WERI-Rb-1 (cell line): ENCODE data around the gene RTL10.
A peak's percentile ranks its signal among the peaks of the same experiment; 100 is the strongest.

Experiments
- DNase-seq: peaks from one replicate; pipeline ENCODE4 v3.0.0-alpha.2; 2020
- H3K27ac ChIP-seq: fragments of 250-450 bp; sonication (Bioruptor Pico); 2 replicates; pipeline ENCODE4 v1.5.1; 2020; ENCODE audit warnings: mild to moderate bottlenecking, moderate library complexity
- H3K27me3 ChIP-seq: fragments of 250-450 bp; sonication (Bioruptor Pico); 2 replicates; pipeline ENCODE4 v1.5.1; 2021; ENCODE audit warnings: mild to moderate bottlenecking, low read depth, moderate library complexity; ENCODE audit not compliant: insufficient read depth, severe bottlenecking
- H3K36me3 ChIP-seq: fragments of 250-450 bp; sonication (Bioruptor Pico); 2 replicates; pipeline ENCODE4 v1.5.1; 2020; ENCODE audit warnings: mild to moderate bottlenecking, moderate library complexity
- H3K4me3 ChIP-seq: 2 replicates; pipeline ENCODE4 v1.5.1; 2011; ENCODE audit warnings: low read depth, mild to moderate bottlenecking, control low read depth, low read length
- H3K9me3 ChIP-seq: fragments of 250-450 bp; sonication (Bioruptor Pico); 2 replicates; pipeline ENCODE4 v1.5.1; 2021; ENCODE audit warnings: mild to moderate bottlenecking, moderate library complexity; ENCODE audit not compliant: severe bottlenecking
- TF ChIP-seq, protein P1 (sequence below): IDR thresholded peaks from 2 replicates; pipeline ENCODE4 v1.5.1; 2011; ENCODE audit warnings: low read depth, mild to moderate bottlenecking, control low read depth, inconsistent platforms, low read length

The RTL10 gene

DNA sequence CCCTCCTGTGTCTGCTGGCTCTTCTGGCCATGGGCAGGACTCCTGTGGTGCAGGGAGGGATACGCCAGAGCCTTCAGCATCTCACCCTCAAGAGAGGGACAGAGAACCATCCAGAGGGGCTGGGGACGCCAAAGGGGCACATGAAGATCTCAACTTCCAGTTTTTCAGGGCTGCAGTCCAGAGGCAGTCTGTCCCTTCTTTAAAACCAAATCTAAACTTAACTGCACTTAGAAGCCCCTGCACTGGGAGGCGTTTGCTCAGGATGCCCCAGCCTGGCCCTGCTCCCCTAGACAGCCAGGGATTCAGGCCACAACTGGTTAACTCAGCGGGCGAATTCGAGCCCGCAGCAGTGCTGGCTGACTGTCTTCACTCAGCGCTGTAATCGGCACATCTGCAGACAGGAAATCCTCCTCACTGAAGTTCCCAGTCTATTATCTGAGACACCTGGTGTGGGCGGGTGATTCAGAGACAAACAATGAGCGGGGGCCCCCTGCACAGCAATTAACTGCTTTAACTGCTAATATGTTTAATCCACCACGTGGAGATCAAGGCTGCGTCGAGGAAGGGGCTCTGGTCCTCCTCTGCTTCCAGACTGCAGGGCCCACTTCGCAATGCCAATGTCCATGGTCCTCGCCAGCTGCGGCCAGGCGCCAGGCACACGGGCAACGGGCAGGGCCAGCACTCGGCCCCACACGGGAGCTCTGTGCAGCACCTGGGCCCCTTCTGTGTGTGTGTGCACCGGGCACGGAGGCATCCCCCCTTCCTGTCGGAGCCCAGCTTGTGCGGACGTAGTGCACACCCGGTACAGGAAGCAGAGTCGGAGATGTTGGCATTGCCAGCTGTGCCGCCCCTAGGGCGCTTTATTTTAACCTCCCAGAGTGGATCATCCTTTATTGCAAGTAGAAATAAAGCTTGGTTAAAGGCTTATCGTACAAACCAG is 36.9 kb upstream of the RTL10 start:
- H3K4me3 ChIP-seq: no peak overlapping the region
- H3K36me3 ChIP-seq: no peaks in the 10 kb centered on the region
- DNase-seq: peak; percentile 83
- H3K27ac ChIP-seq: peak overlapping the region; percentile 54
- TF ChIP-seq, protein P1, sequence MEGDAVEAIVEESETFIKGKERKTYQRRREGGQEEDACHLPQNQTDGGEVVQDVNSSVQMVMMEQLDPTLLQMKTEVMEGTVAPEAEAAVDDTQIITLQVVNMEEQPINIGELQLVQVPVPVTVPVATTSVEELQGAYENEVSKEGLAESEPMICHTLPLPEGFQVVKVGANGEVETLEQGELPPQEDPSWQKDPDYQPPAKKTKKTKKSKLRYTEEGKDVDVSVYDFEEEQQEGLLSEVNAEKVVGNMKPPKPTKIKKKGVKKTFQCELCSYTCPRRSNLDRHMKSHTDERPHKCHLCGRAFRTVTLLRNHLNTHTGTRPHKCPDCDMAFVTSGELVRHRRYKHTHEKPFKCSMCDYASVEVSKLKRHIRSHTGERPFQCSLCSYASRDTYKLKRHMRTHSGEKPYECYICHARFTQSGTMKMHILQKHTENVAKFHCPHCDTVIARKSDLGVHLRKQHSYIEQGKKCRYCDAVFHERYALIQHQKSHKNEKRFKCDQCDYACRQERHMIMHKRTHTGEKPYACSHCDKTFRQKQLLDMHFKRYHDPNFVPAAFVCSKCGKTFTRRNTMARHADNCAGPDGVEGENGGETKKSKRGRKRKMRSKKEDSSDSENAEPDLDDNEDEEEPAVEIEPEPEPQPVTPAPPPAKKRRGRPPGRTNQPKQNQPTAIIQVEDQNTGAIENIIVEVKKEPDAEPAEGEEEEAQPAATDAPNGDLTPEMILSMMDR: no peak
- no peaks in the 10 kb centered on the region for H3K9me3 ChIP-seq
- H3K27me3 ChIP-seq: no peaks in the 10 kb centered on the region

DNA sequence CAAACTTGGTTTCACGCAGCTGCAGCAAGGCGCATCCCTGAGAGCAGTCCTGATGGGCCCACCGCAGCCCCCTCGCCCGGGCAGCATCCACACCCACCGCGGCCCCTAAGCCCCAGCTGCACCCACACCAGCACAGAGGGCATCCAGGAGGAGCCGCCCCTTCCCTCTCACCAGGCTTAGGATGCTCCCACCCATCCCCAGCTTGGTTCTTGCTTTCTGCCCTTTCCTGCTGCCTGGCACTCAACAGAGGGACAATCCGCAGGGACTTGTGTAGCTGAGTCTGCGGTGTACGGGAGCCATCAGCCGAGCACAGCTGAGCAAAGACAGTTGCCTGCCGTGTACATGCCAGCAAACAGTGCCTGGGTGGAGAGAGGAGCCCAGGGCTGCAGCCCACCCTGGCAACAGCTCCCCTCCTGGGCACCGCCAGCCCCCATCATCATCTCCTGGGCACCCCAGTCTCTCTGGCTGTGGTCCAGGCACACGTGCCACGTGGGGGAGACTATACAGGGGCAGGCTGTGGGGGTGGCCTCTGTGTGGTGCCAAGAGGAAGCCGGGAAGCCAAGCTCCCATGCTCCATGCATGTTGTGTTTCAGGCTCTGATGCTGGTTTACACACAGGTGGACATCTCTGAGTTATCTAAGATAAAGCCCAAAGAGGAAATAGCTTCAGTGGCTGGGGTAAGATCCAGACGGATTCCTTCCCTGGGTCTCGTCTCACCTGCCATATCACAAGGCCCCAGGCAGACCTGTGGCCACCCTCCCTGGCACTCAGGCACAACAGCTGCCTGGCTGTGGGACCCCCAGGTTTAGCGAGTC is 36.0 kb upstream of the RTL10 start:
- Histone ChIP-seq H3K36me3 (no peaks in the 10 kb centered on the region), H3K27ac (peak overlapping the region; percentile 10), H3K27me3 (no peaks in the 10 kb centered on the region), H3K4me3 (no peak overlapping the region), H3K9me3 (no peaks in the 10 kb centered on the region)
- DNase-seq: no peak
- TF ChIP-seq, protein P1: no peak

DNA sequence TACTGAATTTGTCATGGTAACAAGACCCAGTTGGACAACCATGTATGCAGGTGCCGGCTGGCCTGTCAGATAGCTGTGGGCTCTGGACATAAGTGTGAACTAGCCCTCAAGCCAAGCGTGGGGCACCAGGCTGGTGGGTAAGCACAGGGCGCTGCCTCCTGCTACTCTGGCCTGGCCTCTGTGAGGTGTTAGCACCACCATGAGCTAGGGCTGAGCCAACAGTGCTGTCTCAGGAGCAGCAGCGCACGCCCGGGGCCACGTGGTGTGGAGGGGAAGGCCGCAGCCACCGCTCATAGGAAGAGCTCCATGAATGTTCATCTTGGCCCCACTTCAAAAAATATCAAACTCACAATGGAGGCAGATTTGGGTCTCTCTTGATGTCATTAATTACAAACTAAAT is 35.3 kb upstream of the RTL10 start:
- no peaks in the 10 kb centered on the region for H3K9me3 ChIP-seq
- H3K4me3 ChIP-seq: no peak overlapping the region
- no peaks in the 10 kb centered on the region for H3K36me3 ChIP-seq
- no peak for DNase-seq
- TF ChIP-seq, protein P1: no peak
- no peaks in the 10 kb centered on the region for H3K27me3 ChIP-seq
- no peak overlapping the region for H3K27ac ChIP-seq

- no peak for DNase-seq
- TF ChIP-seq, protein P1: no peak
- no peaks in the 10 kb centered on the region for H3K27me3 ChIP-seq
- H3K4me3 ChIP-seq: no peak overlapping the region
- no peak overlapping the region for H3K27ac ChIP-seq
- no peaks in the 10 kb centered on the region for H3K9me3 ChIP-seq
- no peaks in the 10 kb centered on the region for H3K36me3 ChIP-seq
These were observed 33.6 kb upstream of the RTL10 start for GRCh38 chr22:19888131-19888746.

DNA sequence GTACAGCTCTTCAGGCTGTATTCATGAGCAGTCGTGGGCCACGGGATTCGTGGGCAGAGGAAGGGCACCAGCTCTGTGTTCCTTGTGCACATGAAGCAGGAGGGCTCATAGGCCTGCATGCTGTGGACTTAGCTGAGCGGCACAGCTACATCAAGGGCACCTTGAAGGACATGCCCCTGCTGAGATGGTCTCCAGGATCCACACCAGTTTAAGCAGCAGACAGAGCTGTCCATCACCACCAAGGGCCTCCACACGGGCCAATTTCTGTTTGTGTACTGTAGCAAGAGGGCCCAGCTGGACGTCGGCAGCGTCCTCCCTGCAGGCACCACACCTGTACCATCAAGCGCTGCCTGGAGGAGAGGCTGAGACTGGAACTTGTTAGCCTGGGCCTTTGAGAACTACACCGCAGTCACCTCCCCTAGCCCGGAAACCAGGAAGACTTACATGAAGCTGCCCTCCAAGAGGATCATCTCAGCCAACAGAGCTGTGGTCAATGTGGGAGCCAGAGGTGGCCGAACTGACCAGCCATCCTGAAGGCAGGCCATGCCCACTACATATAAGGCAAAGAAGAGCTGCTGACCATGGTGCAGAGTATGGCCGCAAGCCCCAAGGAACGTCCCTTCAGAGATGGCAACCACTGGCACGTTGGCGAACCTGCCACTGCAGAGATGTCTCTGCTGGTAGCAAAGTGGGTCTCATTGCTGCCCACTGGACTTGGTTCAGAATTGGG is 32.7 kb upstream of the RTL10 start:
- DNase-seq: no peak
- no peaks in the 10 kb centered on the region for H3K27me3 ChIP-seq
- TF ChIP-seq, protein P1: no peak
- no peaks in the 10 kb centered on the region for H3K36me3 ChIP-seq
- H3K27ac ChIP-seq: no peak overlapping the region
- H3K4me3 ChIP-seq: no peak overlapping the region
- H3K9me3 ChIP-seq: no peaks in the 10 kb centered on the region
